IMR-90 (cell line): ENCODE measurements around the gene ADD3. TPM values are rescaled to one million over a fixed set of nuclear protein-coding genes. Genes with fewer than 3 reads are reported as not detected.

Source experiments
- ATAC-seq: fragments of 200-7000 bp; cut with Tn5 transposase; 2 replicates; pipeline ENCODE4 v1.9.1; 2020; ENCODE audit warnings: low read depth, mild to moderate bottlenecking, moderate library complexity
- BruUV-seq: library from RNA; stranded (reverse); fragments of 400-500 nt; replicated peaks from 2 replicates; lab custom pipeline; 2021; lab: Mats Ljungman, UMichigan
- CTCF ChIA-PET: fragments of 300-600 bp; formaldehyde crosslinking; extraction: SDS; loops from one replicate; lab custom pipeline; 2021; ENCODE audit warnings: antibody characterized with exemption; lab: Yijun Ruan, JAX
- POLR2A ChIA-PET: fragments of 300-600 bp; sonication (Branson Sonifier 250); formaldehyde crosslinking; loops from one replicate; lab custom pipeline; 2022; ENCODE audit warnings: antibody characterized with exemption; ENCODE audit not compliant: unreplicated experiment; lab: Charles Lee
- DNase-seq: peaks from one replicate; pipeline ENCODE4 v3.0.0; 2013
- H2AFZ ChIP-seq: replicated peaks from 2 replicates; pipeline ENCODE3; 2013; ENCODE audit warnings: low read length, mild to moderate bottlenecking; ENCODE audit not compliant: poor library complexity
- H2AK5ac ChIP-seq: 2 replicates; pipeline ENCODE4 v1.6.1; 2013; ENCODE audit warnings: low read depth, low read length, inconsistent platforms
- H2AK9ac ChIP-seq: replicated peaks from 2 replicates; pipeline ENCODE3; 2013; ENCODE audit warnings: mild to moderate bottlenecking, low read depth, low read length, moderate library complexity; ENCODE audit not compliant: poor library complexity
- H2BK120ac ChIP-seq: 2 replicates; pipeline ENCODE4 v1.6.1; 2013; ENCODE audit warnings: low read depth, low read length, inconsistent platforms
- H2BK15ac ChIP-seq: 3 replicates; pipeline ENCODE4 v1.6.1; 2013; ENCODE audit warnings: low read depth, low read length, inconsistent platforms
- H2BK20ac ChIP-seq: 2 replicates; pipeline ENCODE4 v1.6.1; 2013; ENCODE audit warnings: low read depth, mild to moderate bottlenecking, inconsistent platforms, low read length, moderate library complexity
- H2BK5ac ChIP-seq: 2 replicates; pipeline ENCODE4 v1.6.1; 2013; ENCODE audit warnings: mild to moderate bottlenecking, low read depth, low read length, inconsistent platforms; ENCODE audit not compliant: poor library complexity, severe bottlenecking
- H3K14ac ChIP-seq: replicated peaks from 2 replicates; pipeline ENCODE4 v1.6.1; 2013; ENCODE audit warnings: low read depth, low read length, inconsistent platforms
- H3K18ac ChIP-seq: 2 replicates; pipeline ENCODE4 v1.6.1; 2013; ENCODE audit warnings: low read depth, low read length, control low read depth
- H3K23ac ChIP-seq: 2 replicates; pipeline ENCODE4 v1.6.1; 2013; ENCODE audit warnings: low read depth, low read length, inconsistent platforms
- H3K27ac ChIP-seq: 2 replicates; pipeline ENCODE4 v1.5.1; 2013; ENCODE audit warnings: mild to moderate bottlenecking, control low read depth, low read length; ENCODE audit not compliant: insufficient read depth
- H3K27me3 ChIP-seq: 2 replicates; pipeline ENCODE4 v1.6.1; 2013; ENCODE audit warnings: low read length; ENCODE audit not compliant: control insufficient read depth, insufficient read depth
- H3K36me3 ChIP-seq: 2 replicates; pipeline ENCODE4 v1.6.1; 2013; ENCODE audit warnings: low read length, mixed read lengths; ENCODE audit not compliant: control insufficient read depth, insufficient read depth
- H3K4ac ChIP-seq: 2 replicates; pipeline ENCODE4 v1.6.1; 2013; ENCODE audit warnings: low read depth, low read length, inconsistent platforms
- H3K4me1 ChIP-seq: 2 replicates; pipeline ENCODE4 v1.6.1; 2013; ENCODE audit warnings: low read length, mixed read lengths; ENCODE audit not compliant: control insufficient read depth, insufficient read depth
- H3K4me2 ChIP-seq: 2 replicates; pipeline ENCODE4 v1.6.1; 2013; ENCODE audit warnings: low read depth, mild to moderate bottlenecking, control low read depth, low read length, moderate library complexity
- H3K4me3 ChIP-seq: 2 replicates; pipeline ENCODE4 v1.5.1; 2013; ENCODE audit warnings: low read depth, mild to moderate bottlenecking, control low read depth, low read length, moderate library complexity; ENCODE audit not compliant: insufficient read depth
- H3K56ac ChIP-seq: 2 replicates; pipeline ENCODE4 v1.6.1; 2013; ENCODE audit warnings: low read length, inconsistent platforms; ENCODE audit not compliant: insufficient read depth; ENCODE audit errors: extremely low read depth
- H3K79me1 ChIP-seq, 2 experiments: 2 replicates each; pipeline ENCODE4 v1.6.1; 2013; ENCODE audit warnings: low read length in 2 of 2, inconsistent platforms in 1 of 2, low read depth in 1 of 2
- H3K9ac ChIP-seq: 2 replicates; pipeline ENCODE4 v1.6.1; 2013; ENCODE audit warnings: low read depth, low read length, control low read depth
- H3K9me1 ChIP-seq: 2 replicates; pipeline ENCODE4 v1.6.1; 2013; ENCODE audit warnings: low read length, inconsistent platforms; ENCODE audit not compliant: insufficient read depth
- H3K9me3 ChIP-seq: 2 replicates; pipeline ENCODE4 v1.6.1; 2013; ENCODE audit warnings: low read length; ENCODE audit not compliant: control insufficient read depth, insufficient read depth
- H4K20me1 ChIP-seq: 2 replicates; pipeline ENCODE4 v1.6.1; 2013; ENCODE audit warnings: low read length, inconsistent platforms; ENCODE audit not compliant: insufficient read depth
- H4K5ac ChIP-seq: 2 replicates; pipeline ENCODE4 v1.6.1; 2013; ENCODE audit warnings: mild to moderate bottlenecking, low read depth, low read length, control low read depth
- H4K8ac ChIP-seq, 2 experiments: 2 replicates each; pipeline ENCODE4 v1.6.1; 2013; ENCODE audit warnings: low read depth in 2 of 2, low read length in 2 of 2, control low read depth in 1 of 2, inconsistent platforms in 1 of 2
- H4K91ac ChIP-seq: 2 replicates; pipeline ENCODE4 v1.6.1; 2013; ENCODE audit warnings: low read depth, low read length, inconsistent platforms; ENCODE audit not compliant: insufficient read depth
- BHLHE40 ChIP-seq: fragments of 150-350 bp; IDR thresholded peaks from 2 replicates; pipeline ENCODE4 v1.6.1; 2016; ENCODE audit warnings: mild to moderate bottlenecking, low read depth, low read length
- CEBPB ChIP-seq: IDR thresholded peaks from 2 replicates; pipeline ENCODE4 v1.6.1; 2012; ENCODE audit warnings: low read depth, low read length, improper control_type of control experiment
- CHD1 ChIP-seq: IDR thresholded peaks from 2 replicates; pipeline ENCODE4 v1.6.1; 2012; ENCODE audit warnings: low read depth, low read length, improper control_type of control experiment
- CTCF ChIP-seq: conservative IDR thresholded peaks from 2 replicates; pipeline ENCODE4 v1.5.1; 2012; ENCODE audit warnings: mild to moderate bottlenecking, low read depth, low read length, improper control_type of control experiment
- ELK1 ChIP-seq: fragments of 150-350 bp; IDR thresholded peaks from 2 replicates; pipeline ENCODE4 v1.6.1; 2016; ENCODE audit warnings: low read depth, mild to moderate bottlenecking, low read length, moderate library complexity, borderline replicate concordance
- FOS ChIP-seq: fragments of 150-350 bp; IDR thresholded peaks from 2 replicates; pipeline ENCODE4 v1.6.1; 2016; ENCODE audit warnings: low read depth, low read length
- MAFK ChIP-seq: IDR thresholded peaks from 2 replicates; pipeline ENCODE4 v1.6.1; 2012; ENCODE audit warnings: low read depth, low read length, improper control_type of control experiment
- MAZ ChIP-seq: IDR thresholded peaks from 2 replicates; pipeline ENCODE4 v1.6.1; 2012; ENCODE audit warnings: low read depth, mild to moderate bottlenecking, low read length, improper control_type of control experiment, moderate library complexity, borderline replicate concordance
- MXI1 ChIP-seq: IDR thresholded peaks from 2 replicates; pipeline ENCODE4 v1.6.1; 2012; ENCODE audit warnings: low read depth, mild to moderate bottlenecking, low read length, moderate library complexity, borderline replicate concordance
- NFE2L2 ChIP-seq: fragments of 150-350 bp; IDR thresholded peaks from 2 replicates; pipeline ENCODE4 v1.6.1; 2016; ENCODE audit warnings: low read depth, mild to moderate bottlenecking, low read length
- POLR2A ChIP-seq: IDR thresholded peaks from 2 replicates; pipeline ENCODE4 v1.6.1; 2012; ENCODE audit warnings: mild to moderate bottlenecking, low read depth, low read length
- RAD21 ChIP-seq: IDR thresholded peaks from 2 replicates; pipeline ENCODE4 v1.6.1; 2012; ENCODE audit warnings: low read length, improper control_type of control experiment
- RCOR1 ChIP-seq: IDR thresholded peaks from 2 replicates; pipeline ENCODE4 v1.6.1; 2012; ENCODE audit warnings: mild to moderate bottlenecking, low read length, improper control_type of control experiment; ENCODE audit not compliant: insufficient replicate concordance
- RFX5 ChIP-seq: IDR thresholded peaks from 2 replicates; pipeline ENCODE4 v1.8.0; 2012; ENCODE audit warnings: low read depth, mild to moderate bottlenecking, low read length, moderate library complexity
- SMC3 ChIP-seq: fragments of 150-350 bp; IDR thresholded peaks from 2 replicates; pipeline ENCODE4 v1.6.1; 2016; ENCODE audit warnings: low read depth, mild to moderate bottlenecking, antibody characterized with exemption, low read length, moderate library complexity
- USF2 ChIP-seq: fragments of 150-350 bp; IDR thresholded peaks from 2 replicates; pipeline ENCODE4 v1.6.1; 2017; ENCODE audit warnings: mild to moderate bottlenecking, antibody characterized with exemption, low read length, low read depth
- dilution Hi-C: fragments of 300-500 bp; cut with HindIII; formaldehyde crosslinking; loops from one replicate; pipeline ENCODE4 v1.14.3; 2018; ENCODE audit warnings: low sequenced_read_pairs; ENCODE audit not compliant: unreplicated experiment
- in situ Hi-C: fragments of 300-500 bp; cut with MboI; formaldehyde crosslinking; loops from 3 replicates; pipeline ENCODE4 v1.14.3; 2019; ENCODE audit warnings: low sequenced_read_pairs, inconsistent platforms, mixed read lengths
- intact Hi-C: fragments of 100-400 bp; cut with micrococcal nuclease; formaldehyde crosslinking; loops from 2 replicates; pipeline ENCODE4 v1.10.0; 2022
- polyA plus RNA-seq, 3 experiments: library from polyadenylated mRNA; depleted of rRNA; stranded (reverse); fragments of >200 nt; gene quantifications; 2 replicates each; pipeline ENCODE4 v1.2.3, GENCODE V29; 2012; ENCODE audit warnings: low replicate concordance in 1 of 3
- total RNA-seq: library from RNA; depleted of rRNA; stranded (reverse); fragments of >200 nt; gene quantifications from 2 replicates; pipeline ENCODE4 v1.2.3, GENCODE V29; 2012

Gene ADD3
- total and polyA plus RNA-seq, 2 of the 4 experiments (the other 2 are of a cell fraction): 138 to 212 TPM

GRCh38 chr10:110160522-110160921 is 152.7 kb downstream of the ADD3 start:
- ChIA-PET CTCF (interaction anchor here (0.6 to 2.4 kb wide), 3 partner anchors 12 to 123 kb away, joined by 3 to 6 read pairs (median 5); no protein-coding TSS in a partner anchor), POLR2A (no interaction called here)
- Histone ChIP-seq H3K36me3 (no peaks in the 10 kb centered on the region), H2AK9ac (no peak overlapping the region), H2AFZ (no peak overlapping the region), H3K18ac (no peak overlapping the region), H4K91ac (no peak overlapping the region), H3K9ac (no peak overlapping the region), H3K27ac (no peak overlapping the region), H3K4me3 (no peak overlapping the region), H3K23ac (no peak overlapping the region), H2AK5ac (no peak overlapping the region), H4K20me1 (no peaks in the 10 kb centered on the region), H3K4me2 (no peak overlapping the region), H3K14ac (no peak overlapping the region), H3K79me1 (no peaks in the 10 kb centered on the region), H3K56ac (no peak overlapping the region), H2BK5ac (no peak overlapping the region), H2BK120ac (no peak overlapping the region), H4K8ac (no peak overlapping the region), H4K5ac (no peak overlapping the region), H3K4me1 (no peaks in the 10 kb centered on the region), H3K9me1 (no peaks in the 10 kb centered on the region), H3K9me3 (no peaks in the 10 kb centered on the region; the same call in 1 of the 2 replicates), H2BK15ac (no peak overlapping the region), H3K27me3 (peaks cover 43% of the 10 kb centered on the region), H2BK20ac (no peak overlapping the region), H3K4ac (no peak overlapping the region)
- no peak for TF ChIP-seq POLR2A
- TF ChIP-seq RAD21: no peak
- TF ChIP-seq NFE2L2: no peak
- TF ChIP-seq RCOR1: no peak
- no peak for TF ChIP-seq MAFK
- no peak for TF ChIP-seq ELK1
- TF ChIP-seq RFX5: no peak
- TF ChIP-seq BHLHE40: no peak
- TF ChIP-seq MAZ: no peak
- TF ChIP-seq CTCF: no peak
- no peak for TF ChIP-seq CEBPB
- TF ChIP-seq USF2: no peak
- no peak for TF ChIP-seq SMC3
- no peak for TF ChIP-seq MXI1
- TF ChIP-seq FOS: no peak
- TF ChIP-seq CHD1: no peak
- intact Hi-C loops (no loop called here), dilution Hi-C loops (no loop called here), in situ Hi-C loops (no loop called here)
- ATAC-seq (no peak), DNase-seq (no peak)
- BruUV-seq: no TSS peak
